Endothelial cell of umbilical vein (primary cell): ENCODE measurements around the gene PRG2. TPM values are rescaled to one million over a fixed set of nuclear protein-coding genes. Genes with fewer than 3 reads are reported as not detected.

ENCODE experiments used
- BruUV-seq: library from RNA; stranded (reverse); fragments of 400-500 nt; replicated peaks from 2 replicates; lab custom pipeline; 2021; lab: Mats Ljungman, UMichigan
- CTCF ChIA-PET: fragments of 300-600, 350-600 bp; sonication (Branson Sonifier 250); formaldehyde crosslinking; loops from one replicate; lab custom pipeline; 2021; ENCODE audit warnings: antibody characterized with exemption, inconsistent platforms; lab: Charles Lee
- POLR2A ChIA-PET: fragments of 300-600, 350-600 bp; sonication (Branson Sonifier 250); formaldehyde crosslinking; loops from one replicate; lab custom pipeline; 2021; ENCODE audit warnings: antibody characterized with exemption, inconsistent platforms; lab: Charles Lee
- DNase-seq: peaks from one replicate; pipeline ENCODE4 v3.0.0-alpha.2; 2011; ENCODE audit warnings: low read depth, low spot score
- FAIRE-seq: peaks from 2 replicates; lab custom pipeline; 2011; peaks lifted over from hg19 to GRCh38; lab: Jason Lieb, UNC
- H2AFZ ChIP-seq: 2 replicates; pipeline ENCODE4 v1.6.0; 2012; ENCODE audit warnings: low read depth, low read length, control low read depth, inconsistent platforms
- H3K27ac ChIP-seq: 2 replicates; pipeline ENCODE4 v1.5.1; 2011; ENCODE audit warnings: low read depth, mild to moderate bottlenecking, control low read depth, low read length, moderate library complexity; ENCODE audit not compliant: insufficient read depth
- H3K27me3 ChIP-seq, 2 experiments: 2 replicates each; pipeline versions ENCODE4 v1.6.0 to v1.6.1; 2011; ENCODE audit warnings: low read length in 2 of 2, mixed read lengths in 1 of 2; ENCODE audit not compliant: control insufficient read depth in 2 of 2, insufficient read depth in 2 of 2
- H3K36me3 ChIP-seq, 2 experiments: 2 replicates in 1 of 2; 3 replicates in 1 of 2; pipeline ENCODE4 v1.5.1; 2011; ENCODE audit warnings: low read length in 2 of 2, mild to moderate bottlenecking in 1 of 2, moderate library complexity in 1 of 2; ENCODE audit not compliant: control insufficient read depth in 2 of 2, insufficient read depth in 2 of 2; ENCODE audit errors: extremely low read depth in 1 of 2
- H3K4me1 ChIP-seq: 3 replicates; pipeline ENCODE4 v1.5.1; 2011; ENCODE audit warnings: mild to moderate bottlenecking, low read length; ENCODE audit not compliant: control insufficient read depth, insufficient read depth; ENCODE audit errors: extremely low read depth
- H3K4me2 ChIP-seq: 2 replicates; pipeline ENCODE4 v1.6.1; 2011; ENCODE audit warnings: low read length, control low read depth, mixed read lengths; ENCODE audit not compliant: insufficient read depth
- H3K4me3 ChIP-seq, 3 experiments: fragments of 200-600 bp in 1 of 3; sonication (generic), shearing (Covaris generic) in 1 of 3; replicated peaks in 1 of 3; 2 replicates each; pipeline ENCODE4 v1.5.1; 2011 to 2016; ENCODE audit warnings: control low read depth in 3 of 3, low read length in 3 of 3, mild to moderate bottlenecking in 2 of 3, inconsistent platforms in 1 of 3, low read depth in 1 of 3, moderate library complexity in 1 of 3; ENCODE audit not compliant: insufficient read depth in 1 of 3
- H3K79me2 ChIP-seq: 2 replicates; pipeline ENCODE4 v1.6.0; 2012; ENCODE audit warnings: low read length, inconsistent platforms; ENCODE audit not compliant: control insufficient read depth, insufficient read depth
- H3K9ac ChIP-seq: replicated peaks from 2 replicates; pipeline ENCODE3; 2011; ENCODE audit warnings: low read length, control low read depth; ENCODE audit not compliant: insufficient read depth; ENCODE audit errors: extremely low read depth
- H3K9me1 ChIP-seq: replicated peaks from 3 replicates; pipeline ENCODE4 v1.6.0; 2011; ENCODE audit warnings: mild to moderate bottlenecking, low read length; ENCODE audit not compliant: control insufficient read depth, insufficient read depth; ENCODE audit errors: extremely low read depth
- H3K9me3 ChIP-seq: replicated peaks from 2 replicates; pipeline ENCODE4 v1.5.1; 2012; ENCODE audit warnings: low read length, inconsistent platforms; ENCODE audit not compliant: control insufficient read depth, insufficient read depth
- H4K20me1 ChIP-seq: replicated peaks from 2 replicates; pipeline ENCODE3; 2011; ENCODE audit warnings: mild to moderate bottlenecking, low read length; ENCODE audit not compliant: control insufficient read depth, insufficient read depth; ENCODE audit errors: extremely low read depth
- FOS ChIP-seq: IDR thresholded peaks from 2 replicates; pipeline ENCODE4 v1.6.1; 2011; ENCODE audit warnings: mild to moderate bottlenecking, low read length, moderate library complexity, borderline replicate concordance; ENCODE audit not compliant: insufficient read depth
- GATA2 ChIP-seq: IDR thresholded peaks from 2 replicates; pipeline ENCODE4 v1.7.0; 2011; ENCODE audit warnings: low read depth, mild to moderate bottlenecking, moderate library complexity, mixed read lengths, low read length; ENCODE audit not compliant: insufficient read length, insufficient read depth
- MYC ChIP-seq: IDR thresholded peaks from one replicate; pipeline ENCODE4 v1.6.1; 2011; ENCODE audit warnings: mild to moderate bottlenecking, low read depth, low read length
- POLR2AphosphoS5 ChIP-seq: IDR thresholded peaks from 2 replicates; pipeline ENCODE4 v1.6.1; 2012; ENCODE audit warnings: low read depth, mild to moderate bottlenecking, control low read depth, low read length, moderate library complexity; ENCODE audit not compliant: insufficient read depth
- dilution Hi-C: fragments of 300-500 bp; cut with MboI; formaldehyde crosslinking; loops from one replicate; pipeline ENCODE4 v1.15.0; 2019; ENCODE audit warnings: low sequenced_read_pairs; ENCODE audit not compliant: extremely low pct_ligation_motif_present
- intact Hi-C: fragments of 100-400 bp; cut with micrococcal nuclease; formaldehyde crosslinking; loops from one replicate; pipeline ENCODE4 v1.10.0; 2022
- polyA plus RNA-seq, 4 experiments: library from polyadenylated mRNA; depleted of rRNA in 3 of 4; stranded (reverse) in 3 of 4; unstranded in 1 of 4; fragments of >200 nt; gene quantifications; 2 replicates each; pipeline versions ENCODE4 v1.2.1 to v1.2.3, GENCODE V29; 2011 to 2012; ENCODE audit warnings: missing spikeins in 1 of 4
- total RNA-seq: library from RNA; stranded (reverse); gene quantifications from 2 replicates; pipeline ENCODE4 v1.2.3, GENCODE V29; 2021
- TF ChIP-seq, protein P1 (sequence below), 2 donors: IDR thresholded peaks; 1 replicate in 1 of 2; 2 replicates in 1 of 2; pipeline ENCODE4 v1.5.1; 2011; ENCODE audit warnings: low read length in 2 of 2, mild to moderate bottlenecking in 2 of 2, moderate library complexity in 2 of 2, control low read depth in 1 of 2, inconsistent platforms in 1 of 2, low read depth in 1 of 2; ENCODE audit not compliant: insufficient read depth in 1 of 2; ENCODE audit errors: extremely low read depth in 1 of 2

PRG2 gene
- total and polyA plus RNA-seq, 2 donors (not counting 3 experiments of a cell fraction or from before 2014, with no cell fraction given), result 0.08 to 0.55 TPM

DNA sequence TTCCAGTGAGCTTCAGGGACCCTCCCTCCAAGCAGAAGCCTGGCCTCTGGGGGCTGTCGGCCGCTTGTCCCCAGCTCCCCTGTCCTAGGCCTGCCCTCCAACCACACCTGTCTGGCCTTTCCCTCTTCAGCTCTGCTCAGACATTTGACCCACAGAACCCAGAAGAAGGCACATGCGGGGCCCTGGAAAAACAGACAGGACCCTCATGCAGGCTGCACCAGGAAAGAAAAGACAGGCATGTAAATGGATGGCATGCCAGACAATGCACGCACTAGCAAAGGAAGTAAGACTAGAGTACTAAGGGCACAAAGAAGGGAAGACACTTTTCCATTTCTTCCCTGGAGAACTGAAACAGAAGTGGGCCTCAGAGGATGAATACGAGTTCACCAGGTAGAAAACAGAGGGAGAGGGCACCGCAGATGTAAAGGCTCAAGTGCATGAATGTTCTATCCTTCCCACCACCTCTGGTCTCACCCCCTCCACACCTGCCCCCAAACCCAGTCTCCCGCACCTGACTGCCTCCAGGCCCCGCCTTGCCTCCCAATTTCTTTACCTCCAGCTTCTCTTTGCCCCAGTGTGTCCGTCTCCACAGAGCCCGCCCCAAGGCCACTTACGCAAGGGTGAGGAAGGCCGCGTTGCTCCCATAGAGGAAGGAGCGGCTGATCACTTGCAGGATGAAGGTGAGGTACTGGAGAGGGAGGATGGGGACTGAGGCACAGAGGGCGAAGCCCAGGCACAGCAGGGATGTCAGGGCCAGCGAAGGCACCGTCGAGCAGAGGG is 19.1 kb upstream of the PRG2 start:
- ChIA-PET CTCF (no interaction called here), POLR2A (no interaction called here)
- dilution Hi-C loops, result no loop called here

More for the DNA sequence above, 19.1 kb upstream of the PRG2 start:
- no peak overlapping the region for H3K27ac ChIP-seq
- H3K4me3 ChIP-seq, result no peak overlapping the region
- TF ChIP-seq FOS (no peak), MYC (no peak), POLR2AphosphoS5 (no peak), GATA2 (no peak)
- TF ChIP-seq, protein P1, sequence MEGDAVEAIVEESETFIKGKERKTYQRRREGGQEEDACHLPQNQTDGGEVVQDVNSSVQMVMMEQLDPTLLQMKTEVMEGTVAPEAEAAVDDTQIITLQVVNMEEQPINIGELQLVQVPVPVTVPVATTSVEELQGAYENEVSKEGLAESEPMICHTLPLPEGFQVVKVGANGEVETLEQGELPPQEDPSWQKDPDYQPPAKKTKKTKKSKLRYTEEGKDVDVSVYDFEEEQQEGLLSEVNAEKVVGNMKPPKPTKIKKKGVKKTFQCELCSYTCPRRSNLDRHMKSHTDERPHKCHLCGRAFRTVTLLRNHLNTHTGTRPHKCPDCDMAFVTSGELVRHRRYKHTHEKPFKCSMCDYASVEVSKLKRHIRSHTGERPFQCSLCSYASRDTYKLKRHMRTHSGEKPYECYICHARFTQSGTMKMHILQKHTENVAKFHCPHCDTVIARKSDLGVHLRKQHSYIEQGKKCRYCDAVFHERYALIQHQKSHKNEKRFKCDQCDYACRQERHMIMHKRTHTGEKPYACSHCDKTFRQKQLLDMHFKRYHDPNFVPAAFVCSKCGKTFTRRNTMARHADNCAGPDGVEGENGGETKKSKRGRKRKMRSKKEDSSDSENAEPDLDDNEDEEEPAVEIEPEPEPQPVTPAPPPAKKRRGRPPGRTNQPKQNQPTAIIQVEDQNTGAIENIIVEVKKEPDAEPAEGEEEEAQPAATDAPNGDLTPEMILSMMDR (IDR thresholded peaks at IDR 0.05; ENCODE audit: extremely low read depth in 1 of 2, insufficient read depth in 1 of 2, low read depth in 1 of 2, low read length in 2 of 2), result no peak
- H3K9ac ChIP-seq, result no peak overlapping the region
- no TSS peak for BruUV-seq
- no peaks in the 10 kb centered on the region for H3K27me3 ChIP-seq
- H3K36me3 ChIP-seq, result peaks cover 4 to 14% of the 10 kb centered on the region in 2 experiments
- no peak overlapping the region for H2AFZ ChIP-seq
- H4K20me1 ChIP-seq, result no peaks in the 10 kb centered on the region
- H3K79me2 ChIP-seq, result no peaks in the 10 kb centered on the region
- intact Hi-C loops, result loop anchor here (5.0 kb wide), 2 partner anchors 48 to 62 kb away; no protein-coding TSS in a partner anchor
- no peaks in the 10 kb centered on the region for H3K9me1 ChIP-seq
- FAIRE-seq (no peak), DNase-seq (no peak)
- no peak overlapping the region for H3K4me2 ChIP-seq
- peaks cover 43% of the 10 kb centered on the region for H3K4me1 ChIP-seq
- H3K9me3 ChIP-seq, result no peaks in the 10 kb centered on the region
